Calu3 (cell line): ENCODE measurements around the gene OR8D2. TPM values are rescaled to one million over a fixed set of nuclear protein-coding genes. Genes with fewer than 3 reads are reported as not detected.

ENCODE experiments used
- BruUV-seq: library from RNA; stranded (reverse); fragments of 400-500 nt; replicated peaks from 2 replicates; lab custom pipeline; 2021; lab: Mats Ljungman, UMichigan
- CTCF ChIA-PET: fragments of 300-600 bp; sonication (Branson Sonifier 250); formaldehyde crosslinking; loops from one replicate; lab custom pipeline; 2022; ENCODE audit warnings: antibody characterized with exemption; lab: Charles Lee
- DNase-seq: peaks from one replicate; pipeline ENCODE4 v3.0.0; 2022
- H3K27ac Mint-ChIP-seq: one replicate; pipeline ENCODE4 v1.8.0; 2022; ENCODE audit warnings: mixed read lengths; ENCODE audit not compliant: unreplicated experiment
- H3K27me3 Mint-ChIP-seq: one replicate; pipeline ENCODE4 v1.8.0; 2022; ENCODE audit warnings: mixed read lengths; ENCODE audit not compliant: unreplicated experiment
- H3K36me3 Mint-ChIP-seq: one replicate; pipeline ENCODE4 v1.8.0; 2022; ENCODE audit warnings: mild to moderate bottlenecking, moderate library complexity, mixed read lengths; ENCODE audit not compliant: insufficient read depth, unreplicated experiment
- H3K4me1 Mint-ChIP-seq: one replicate; pipeline ENCODE4 v1.8.0; 2022; ENCODE audit warnings: mild to moderate bottlenecking, low read depth, mixed read lengths; ENCODE audit not compliant: unreplicated experiment
- H3K4me3 Mint-ChIP-seq: one replicate; pipeline ENCODE4 v1.8.0; 2022; ENCODE audit warnings: mild to moderate bottlenecking, low read depth, moderate library complexity, mixed read lengths; ENCODE audit not compliant: unreplicated experiment
- H3K9me3 Mint-ChIP-seq: one replicate; pipeline ENCODE4 v1.8.0; 2022; ENCODE audit warnings: low read depth, mixed read lengths; ENCODE audit not compliant: unreplicated experiment
- CTCF ChIP-seq: fragments of 200-600 bp; IDR thresholded peaks from one replicate; pipeline ENCODE4 v1.8.0; 2022; ENCODE audit warnings: antibody characterized with exemption; ENCODE audit not compliant: unreplicated experiment
- intact Hi-C: fragments of 100-400 bp; cut with micrococcal nuclease; formaldehyde crosslinking; loops from one replicate; pipeline ENCODE4 v1.10.0; 2022; ENCODE audit not compliant: unreplicated experiment
- total RNA-seq: library from RNA; stranded (reverse); gene quantifications from 2 replicates; pipeline ENCODE4 v1.2.3, GENCODE V29; 2022

Gene OR8D2
- total RNA-seq, 1 experiment from 2014 or later, result not detected

- CTCF ChIA-PET, result no interaction called here
- Mint-ChIP-seq H3K36me3 (no peaks in the 10 kb centered on the region), H3K4me1 (no peaks in the 10 kb centered on the region), H3K27ac (no peak overlapping the region), H3K4me3 (no peak overlapping the region), H3K27me3 (no peaks in the 10 kb centered on the region), H3K9me3 (peaks cover 18% of the 10 kb centered on the region)
- DNase-seq, result no peak
- no peak for TF ChIP-seq CTCF
- BruUV-seq, result no TSS peak
- intact Hi-C loops, result no loop called here
Observed at GRCh38 chr11:124327775-124328174, 7.8 kb upstream of the OR8D2 start.

DNA sequence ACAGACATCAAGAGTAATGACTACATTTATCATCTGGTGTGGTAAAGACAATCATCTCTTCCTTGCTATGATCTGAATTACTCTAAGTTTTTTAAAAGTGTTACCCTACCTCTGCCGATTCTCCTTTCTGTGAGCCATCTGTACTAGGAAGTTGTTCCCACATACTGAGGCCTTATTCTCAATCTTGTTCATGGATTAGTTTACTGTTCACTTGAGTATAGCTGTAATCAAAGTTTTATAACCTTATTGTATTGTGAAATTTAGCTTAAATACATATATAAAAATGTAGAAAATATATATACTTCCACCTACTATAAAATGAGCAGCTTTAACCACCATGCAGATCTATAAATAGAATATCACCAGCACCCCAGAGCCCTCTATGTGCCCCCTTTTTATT is 2.4 kb upstream of the OR8D2 start:
- Mint-ChIP-seq H3K4me3 (no peak overlapping the region), H3K4me1 (no peaks in the 10 kb centered on the region), H3K9me3 (peaks cover 17% of the 10 kb centered on the region), H3K36me3 (no peaks in the 10 kb centered on the region), H3K27me3 (no peaks in the 10 kb centered on the region), H3K27ac (no peak overlapping the region)
- BruUV-seq, result no TSS peak
- CTCF ChIA-PET, result no interaction called here
- intact Hi-C loops, result no loop called here
- no peak for TF ChIP-seq CTCF
- no peak for DNase-seq

DNA sequence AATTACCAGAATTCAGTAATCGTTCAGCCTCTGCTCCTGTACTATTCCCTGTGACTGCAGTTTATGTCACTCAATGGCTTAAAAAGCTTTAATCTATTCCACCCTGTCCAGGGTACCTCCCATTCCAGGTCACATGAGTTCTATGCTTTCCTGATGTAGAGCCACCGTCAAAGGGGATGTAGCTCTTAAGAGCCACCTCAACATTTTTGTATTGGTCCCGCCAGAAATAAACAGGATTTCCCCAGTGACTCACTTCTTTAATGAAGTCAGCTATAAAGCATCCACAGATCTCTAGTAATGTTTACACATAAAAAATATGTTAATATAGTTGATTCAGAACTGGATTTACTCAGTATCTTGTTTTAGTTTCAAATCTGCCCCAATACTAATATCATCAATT is 4.9 kb downstream of the OR8D2 start:
- Mint-ChIP-seq H3K36me3 (no peaks in the 10 kb centered on the region), H3K9me3 (peaks cover 12% of the 10 kb centered on the region), H3K4me1 (no peaks in the 10 kb centered on the region), H3K4me3 (no peak overlapping the region), H3K27me3 (no peaks in the 10 kb centered on the region), H3K27ac (no peak overlapping the region)
- CTCF ChIA-PET, result no interaction called here
- intact Hi-C loops, result no loop called here
- DNase-seq, result no peak
- no peak for TF ChIP-seq CTCF
- BruUV-seq, result no TSS peak

GRCh38 chr11:124313849-124314248 is 6.1 kb downstream of the OR8D2 start, which contains the start of gene OR8D1:
Gene OR8D1 (minus strand): TSS chr11:124313949. CDS start chr11:124310766, 3,183 bp downstream.
- BruUV-seq, result no TSS peak
- H3K4me3 Mint-ChIP-seq, result no peak within 1 kb of the TSS
- H3K36me3 Mint-ChIP-seq, result no peaks in the 10 kb centered on the region
- TF ChIP-seq CTCF, result no peak
- no peaks in the 10 kb centered on the region for H3K27me3 Mint-ChIP-seq
- H3K4me1 Mint-ChIP-seq, result no peaks in the 10 kb centered on the region
- DNase-seq, result no peak
- no peak within 1 kb of the TSS for H3K27ac Mint-ChIP-seq
- CTCF ChIA-PET, result no interaction called here
- intact Hi-C loops, result no loop called here
- peaks cover 10% of the 10 kb centered on the region for H3K9me3 Mint-ChIP-seq
